Thyroid gland (tissue), 4 donors: ENCODE results near the gene SIVA1. TPM values are rescaled to one million over a fixed set of nuclear protein-coding genes. Genes with fewer than 3 reads are reported as not detected.

Experiments used
- DNase-seq, 2 donors: peaks; one replicate each; pipeline ENCODE4 v3.0.0-alpha.2; 2019
- H3K27ac ChIP-seq, 3 donors: fragments of 200-600 bp; sonication (generic); 1 replicate in 2 of 3; 2 replicates in 1 of 3; pipeline ENCODE4 v1.5.1; 2016 to 2019; ENCODE audit warnings: mild to moderate bottlenecking in 1 of 3, moderate library complexity in 1 of 3
- H3K27me3 ChIP-seq: fragments of 200-600 bp; sonication (generic); one replicate; pipeline ENCODE4 v1.5.1; 2019
- H3K36me3 ChIP-seq, 2 donors: fragments of 200-600 bp; sonication (generic); one replicate each; pipeline ENCODE4 v1.5.1; 2016 to 2019
- H3K4me1 ChIP-seq, 2 donors: fragments of 200-600 bp; sonication (generic); one replicate each; pipeline ENCODE4 v1.5.1; 2017 to 2019
- H3K4me3 ChIP-seq, 3 donors: fragments of 200-600 bp; sonication (generic); replicated peaks in 1 of 3; 1 replicate in 2 of 3; 2 replicates in 1 of 3; pipeline ENCODE4 v1.5.1; 2016; ENCODE audit warnings: mild to moderate bottlenecking in 1 of 3
- H3K9me3 ChIP-seq: fragments of 200-600 bp; sonication (generic); one replicate; pipeline ENCODE4 v1.5.1; 2017
- CTCF ChIP-seq, 6 experiments: fragments of 200-600 bp in 3 of 6; fragments of 450-650 bp in 3 of 6; sonication (generic) in 3 of 6; IDR thresholded peaks; one replicate each; pipeline ENCODE4 v1.5.1; 2016 to 2019; ENCODE audit warnings: antibody characterized with exemption in 6 of 6, mild to moderate bottlenecking in 2 of 6, inconsistent platforms in 1 of 6, moderate library complexity in 1 of 6
- POLR2A ChIP-seq, 2 donors: fragments of 450-650 bp; IDR thresholded peaks; one replicate each; pipeline ENCODE4 v1.6.1; 2017; ENCODE audit warnings: antibody characterized with exemption in 2 of 2, mild to moderate bottlenecking in 2 of 2, moderate library complexity in 1 of 2
- WGBS, 2 donors: methylation state at CpG; one replicate each; pipeline ENCODE4 v1.1.5; 2017; 5-methylcytosine and 5-hydroxymethylcytosine counted together
- intact Hi-C: fragments of 100-400 bp; cut with DNase I; formaldehyde crosslinking; loops from one replicate; pipeline ENCODE4 v1.15.1; 2023
- total RNA-seq, 4 donors: library from RNA; depleted of rRNA; stranded (reverse); fragments of >200 nt; gene quantifications; one replicate each; pipeline ENCODE4 v1.2.3, GENCODE V29; 2016

The SIVA1 gene
- total RNA-seq, 4 donors from 2014 or later, result 137 to 388 (median 239) TPM

- Histone ChIP-seq H3K4me1 (peaks cover 9 to 13% of the 10 kb centered on the region in 2 donors), H3K9me3 (no peaks in the 10 kb centered on the region), H3K27me3 (no peaks in the 10 kb centered on the region), H3K27ac (no peak overlapping the region), H3K36me3 (peaks cover 0 to 3% of the 10 kb centered on the region in 2 donors), H3K4me3 (no peak overlapping the region)
- TF ChIP-seq POLR2A (IDR thresholded peaks at IDR 0.05) (no peak), CTCF (IDR thresholded peaks at IDR 0.05) (no peak)
- intact Hi-C loops, result no loop called here
- WGBS, 2 donors, result 95% methylated on average over 3 of the region's 3 CpGs
- DNase-seq, result no peak
Measured at GRCh38 chr14:104765517-104765916, 12.6 kb downstream of the SIVA1 start.

DNA sequence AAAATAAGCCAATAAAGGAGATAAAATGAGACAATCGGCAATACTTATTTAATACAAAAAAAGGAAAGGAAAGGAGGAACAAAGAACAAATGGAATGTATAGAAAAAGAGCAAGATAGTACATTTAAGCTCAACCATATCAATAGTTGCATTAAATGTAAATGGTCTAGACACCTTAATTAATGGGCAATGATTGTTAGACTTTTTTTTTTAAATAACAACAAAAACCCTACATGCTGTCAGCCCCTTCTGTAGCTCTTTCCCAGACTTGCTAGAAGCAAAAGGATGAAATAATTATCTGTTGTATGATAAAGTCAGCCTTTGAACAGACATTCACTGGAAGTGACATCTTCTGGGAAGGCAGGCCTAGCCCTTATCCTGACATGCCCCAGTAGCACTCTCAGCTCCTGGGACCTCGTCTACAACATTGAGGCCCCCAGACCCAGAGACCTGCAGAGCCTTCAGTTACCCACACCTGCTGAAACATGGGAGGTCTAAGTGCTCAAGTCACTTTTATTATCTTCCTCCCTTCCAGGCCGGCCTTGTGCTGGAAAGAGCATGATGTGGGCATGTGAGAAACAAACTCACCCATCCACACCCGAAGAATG, 13.4 kb downstream of the SIVA1 start:
- no peak for DNase-seq
- TF ChIP-seq CTCF (IDR thresholded peaks at IDR 0.05) (no peak), POLR2A (IDR thresholded peaks at IDR 0.05) (no peak)
- intact Hi-C loops, result no loop called here
- H3K4me1 ChIP-seq, result peaks cover 9 to 13% of the 10 kb centered on the region in 2 donors
- 94 to 97% methylated on average over 4 of the region's 4 CpGs for WGBS, 2 donors
- H3K9me3 ChIP-seq, result no peaks in the 10 kb centered on the region
- H3K36me3 ChIP-seq, result peaks cover 0 to 4% of the 10 kb centered on the region in 2 donors
- H3K27ac ChIP-seq, result no peak overlapping the region
- H3K27me3 ChIP-seq, result no peaks in the 10 kb centered on the region
- no peak overlapping the region for H3K4me3 ChIP-seq

- Histone ChIP-seq H3K4me1 (peaks cover 9 to 13% of the 10 kb centered on the region in 2 donors), H3K4me3 (no peak overlapping the region), H3K36me3 (peaks cover 6 to 9% of the 10 kb centered on the region in 2 donors), H3K9me3 (no peaks in the 10 kb centered on the region), H3K27ac (no peak overlapping the region), H3K27me3 (no peaks in the 10 kb centered on the region)
- DNase-seq, result no peak
- no peak for TF ChIP-seq POLR2A (IDR thresholded peaks at IDR 0.05)
- TF ChIP-seq CTCF (IDR thresholded peaks at IDR 0.05), result no peak
- 87 to 89% methylated on average over 14 to 15 of the region's 15 CpGs for WGBS, 2 donors
- intact Hi-C loops, result no loop called here
Measured at GRCh38 chr14:104766863-104767633, 14.1 kb downstream of the SIVA1 start.

- peaks cover 11 to 13% of the 10 kb centered on the region in 2 donors for H3K36me3 ChIP-seq
- DNase-seq, result no peak
- H3K27me3 ChIP-seq, result no peaks in the 10 kb centered on the region
- no peak for TF ChIP-seq POLR2A (IDR thresholded peaks at IDR 0.05)
- TF ChIP-seq CTCF (IDR thresholded peaks at IDR 0.05), result no peak
- intact Hi-C loops, result no loop called here
- no peak overlapping the region for H3K27ac ChIP-seq
- 81 to 89% methylated on average over 5 of the region's 5 CpGs for WGBS, 2 donors
- H3K4me3 ChIP-seq, result no peak overlapping the region
- H3K4me1 ChIP-seq, result peaks cover 9 to 13% of the 10 kb centered on the region in 2 donors
- H3K9me3 ChIP-seq, result no peaks in the 10 kb centered on the region
Measured at GRCh38 chr14:104767634-104767918, 14.6 kb downstream of the SIVA1 start.
